Neural cell (in vitro differentiated cells): ENCODE results near the gene TEX28.

Experiments used
- EP300 ChIP-seq: fragments of 450-650 bp; conservative IDR thresholded peaks from 2 replicates; pipeline ENCODE4 v1.6.1; 2014; ENCODE audit warnings: antibody characterized with exemption, mild to moderate bottlenecking, moderate library complexity; ENCODE audit not compliant: poor library complexity, severe bottlenecking
- EZH2 ChIP-seq: fragments of 200-600, 300-800 bp; shearing (Covaris generic), sonication (generic); IDR thresholded peaks from 2 replicates; pipeline ENCODE4 v1.6.1; 2014; ENCODE audit warnings: antibody characterized with exemption, low read length, borderline replicate concordance, mild to moderate bottlenecking; ENCODE audit not compliant: insufficient read depth, poor library complexity, severe bottlenecking
- POLR2AphosphoS5 ChIP-seq: IDR thresholded peaks from 2 replicates; pipeline ENCODE4 v1.6.1; 2012
- RAD21 ChIP-seq: fragments of 450-650 bp; conservative IDR thresholded peaks from 2 replicates; pipeline ENCODE4 v1.6.1; 2014; ENCODE audit warnings: antibody characterized with exemption, mild to moderate bottlenecking, moderate library complexity
- TAF1 ChIP-seq: IDR thresholded peaks from 2 replicates; pipeline ENCODE4 v1.6.1; 2012; ENCODE audit warnings: low read depth
- TF ChIP-seq, protein P1 (sequence below): fragments of 450-650 bp; IDR thresholded peaks from 2 replicates; pipeline ENCODE4 v1.5.1; 2014; ENCODE audit warnings: antibody characterized with exemption, mild to moderate bottlenecking, moderate library complexity; ENCODE audit not compliant: poor library complexity, severe bottlenecking

DNA sequence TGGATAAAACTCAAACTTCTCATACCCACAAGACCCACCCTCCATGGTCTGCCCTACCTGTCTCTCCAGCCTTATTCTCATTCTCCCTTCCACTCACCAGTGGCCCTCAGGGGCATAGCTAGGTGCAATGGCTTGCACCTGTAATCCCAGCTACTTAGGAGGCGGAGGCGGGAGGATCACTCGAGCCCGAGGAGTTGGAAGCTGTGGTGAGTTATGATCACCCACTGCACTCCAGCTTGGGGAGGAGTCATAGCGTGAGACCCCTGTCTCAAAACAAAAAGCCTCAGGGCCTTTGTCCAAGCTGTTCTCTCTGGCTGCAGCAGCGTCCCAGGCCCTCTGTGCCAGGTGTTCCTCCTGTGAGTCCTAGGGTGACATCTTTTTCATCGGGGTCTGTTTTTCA lies 17.2 kb upstream of the TEX28 start:
- TF ChIP-seq POLR2AphosphoS5 (no peak), TAF1 (no peak), EP300 (no peak), EZH2 (no peak), RAD21 (no peak)
- TF ChIP-seq, protein P1, sequence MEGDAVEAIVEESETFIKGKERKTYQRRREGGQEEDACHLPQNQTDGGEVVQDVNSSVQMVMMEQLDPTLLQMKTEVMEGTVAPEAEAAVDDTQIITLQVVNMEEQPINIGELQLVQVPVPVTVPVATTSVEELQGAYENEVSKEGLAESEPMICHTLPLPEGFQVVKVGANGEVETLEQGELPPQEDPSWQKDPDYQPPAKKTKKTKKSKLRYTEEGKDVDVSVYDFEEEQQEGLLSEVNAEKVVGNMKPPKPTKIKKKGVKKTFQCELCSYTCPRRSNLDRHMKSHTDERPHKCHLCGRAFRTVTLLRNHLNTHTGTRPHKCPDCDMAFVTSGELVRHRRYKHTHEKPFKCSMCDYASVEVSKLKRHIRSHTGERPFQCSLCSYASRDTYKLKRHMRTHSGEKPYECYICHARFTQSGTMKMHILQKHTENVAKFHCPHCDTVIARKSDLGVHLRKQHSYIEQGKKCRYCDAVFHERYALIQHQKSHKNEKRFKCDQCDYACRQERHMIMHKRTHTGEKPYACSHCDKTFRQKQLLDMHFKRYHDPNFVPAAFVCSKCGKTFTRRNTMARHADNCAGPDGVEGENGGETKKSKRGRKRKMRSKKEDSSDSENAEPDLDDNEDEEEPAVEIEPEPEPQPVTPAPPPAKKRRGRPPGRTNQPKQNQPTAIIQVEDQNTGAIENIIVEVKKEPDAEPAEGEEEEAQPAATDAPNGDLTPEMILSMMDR, result no peak
